Cardiac fibroblast (primary cell): ENCODE measurements around the gene PDZD2.

Experiments used
- DNase-seq, 2 donors: peaks; one replicate each; pipeline versions ENCODE4 v3.0.0 to v3.0.0-alpha.2; 2010; ENCODE audit warnings: low read depth in 2 of 2
- H3K4me3 ChIP-seq, 2 donors: replicated peaks in 1 of 2; 1 replicate in 1 of 2; 2 replicates in 1 of 2; pipeline ENCODE4 v1.5.1; 2011; ENCODE audit warnings: low read depth in 2 of 2, low read length in 2 of 2, mild to moderate bottlenecking in 2 of 2, moderate library complexity in 1 of 2
- CTCF ChIP-seq: IDR thresholded peaks from one replicate; pipeline ENCODE4 v1.5.1; 2011; ENCODE audit warnings: low read depth, mild to moderate bottlenecking, low read length, inconsistent platforms

The PDZD2 gene

GRCh38 chr5:31641575-31641974, 2.6 kb downstream of the PDZD2 start:
- no peak for TF ChIP-seq CTCF
- no peak for DNase-seq
- no peak overlapping the region for H3K4me3 ChIP-seq

DNA sequence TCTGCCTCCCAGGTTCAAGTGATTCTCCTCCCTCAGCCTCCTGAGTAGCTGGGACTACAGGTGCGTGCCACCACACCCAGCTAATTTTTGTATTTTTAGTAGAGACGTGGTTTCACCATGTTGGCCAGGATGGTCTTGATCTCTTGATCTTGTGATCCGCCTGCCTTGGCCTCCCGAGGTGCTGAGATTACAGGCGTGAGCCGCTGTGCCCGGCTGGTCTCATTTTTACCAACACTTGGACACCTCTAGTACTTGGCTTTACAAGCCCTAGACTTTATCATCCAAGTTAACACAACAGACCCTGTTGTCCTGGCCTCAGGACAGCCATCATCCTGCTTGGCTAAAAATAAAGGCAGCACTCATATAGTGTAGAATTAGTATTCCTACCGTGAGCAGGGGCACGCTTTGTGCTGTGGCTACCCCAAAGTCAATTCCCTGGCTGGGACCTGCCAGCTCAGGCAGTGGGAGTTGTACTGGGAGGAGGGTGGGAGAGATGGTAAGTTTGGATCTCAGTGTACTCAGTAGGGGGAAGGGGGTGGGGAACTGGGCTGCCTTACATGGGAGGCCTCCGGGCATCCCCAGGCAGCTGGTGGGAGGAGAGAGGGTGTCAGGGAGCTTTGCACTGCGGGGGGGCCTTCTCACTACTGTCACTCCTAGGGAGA, 6.6 kb downstream of the PDZD2 start:
- no peak overlapping the region for H3K4me3 ChIP-seq
- TF ChIP-seq CTCF, result no peak
- no peak for DNase-seq

- TF ChIP-seq CTCF, result no peak
- DNase-seq, result no peak
- no peak overlapping the region for H3K4me3 ChIP-seq
Measured at GRCh38 chr5:31648326-31648725, 9.4 kb downstream of the PDZD2 start.

DNA sequence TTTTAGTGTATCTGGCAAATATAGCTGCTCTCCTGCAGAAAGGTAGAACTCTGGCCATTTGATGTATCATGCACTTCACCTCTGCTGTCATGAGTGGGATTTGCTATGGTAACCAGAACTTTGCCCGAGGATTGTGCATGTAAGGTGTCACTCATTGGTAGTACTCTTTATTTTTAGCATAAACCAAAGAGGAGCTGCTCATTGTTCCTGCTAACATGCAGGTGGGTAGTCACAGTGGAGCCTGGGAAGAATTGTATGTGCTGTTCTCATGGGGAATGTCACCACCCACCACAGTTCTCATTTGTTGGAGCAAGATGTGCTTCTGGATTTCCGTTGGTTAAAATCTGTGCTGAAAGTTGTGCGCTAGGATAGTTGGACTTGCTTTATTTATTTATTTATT, 12.3 kb downstream of the PDZD2 start:
- DNase-seq, result no peak
- no peak for TF ChIP-seq CTCF
- no peak overlapping the region for H3K4me3 ChIP-seq

- no peak for TF ChIP-seq CTCF
- H3K4me3 ChIP-seq, result no peak overlapping the region
- no peak for DNase-seq
Measured at GRCh38 chr5:31655491-31655890, 16.6 kb downstream of the PDZD2 start.

GRCh38 chr5:31656806-31657205, 17.9 kb downstream of the PDZD2 start:
- TF ChIP-seq CTCF, result no peak
- no peak overlapping the region for H3K4me3 ChIP-seq
- no peak for DNase-seq

DNA sequence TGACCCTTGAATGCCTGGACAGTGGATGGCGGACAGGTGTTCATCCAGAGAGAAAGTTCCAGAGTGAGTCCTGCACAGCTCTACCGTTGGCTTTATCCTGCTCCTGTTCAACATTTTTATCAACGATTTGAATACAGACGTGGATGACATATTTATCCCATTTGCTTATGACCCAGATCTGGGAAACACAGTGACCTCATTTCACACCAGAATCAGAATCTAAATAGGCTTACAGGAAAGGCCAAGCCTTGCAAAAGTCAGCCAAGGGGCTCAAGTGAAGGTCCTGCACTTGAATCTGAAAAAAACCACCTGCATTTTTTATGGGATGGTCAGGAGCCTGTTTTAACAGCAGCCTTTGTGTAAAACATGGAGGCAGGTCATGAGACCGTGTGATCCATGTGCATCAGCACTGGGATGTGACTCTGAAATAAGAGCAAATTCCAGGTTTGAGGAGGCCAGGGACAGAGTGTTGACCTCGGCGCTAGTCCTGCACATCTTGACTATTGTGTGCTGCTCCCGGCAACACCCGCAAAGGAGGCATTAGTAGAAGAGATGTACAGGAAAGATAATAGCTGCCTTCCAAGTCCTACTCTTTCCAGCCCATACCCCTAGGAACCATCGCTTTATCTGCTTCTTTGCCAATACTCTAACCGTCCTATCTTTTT, 18.5 kb downstream of the PDZD2 start:
- no peak overlapping the region for H3K4me3 ChIP-seq
- no peak for TF ChIP-seq CTCF
- no peak for DNase-seq
